Glomerular visceral epithelial cell (primary cell): ENCODE measurements around the gene H2BK1.

Source experiments
- DNase-seq: peaks from one replicate; pipeline ENCODE4 v3.0.0-alpha.2; 2016; ENCODE audit errors: extremely low spot score

H2BK1 gene

GRCh38 chr7:151178236-151178635 is 32.1 kb downstream of the H2BK1 start:
- DNase-seq, result no peak

- DNase-seq, result no peak
Measured at GRCh38 chr7:151177310-151177709, 33.0 kb downstream of the H2BK1 start.

GRCh38 chr7:151176401-151176800 is 33.9 kb downstream of the H2BK1 start:
- no peak for DNase-seq

GRCh38 chr7:151175793-151176311 is 34.4 kb downstream of the H2BK1 start:
- DNase-seq, result no peak

GRCh38 chr7:151175047-151175792 is 35.1 kb downstream of the H2BK1 start:
- DNase-seq, result no peak

GRCh38 chr7:151174246-151175046 is 35.8 kb downstream of the H2BK1 start:
- no peak for DNase-seq

- no peak for DNase-seq
Measured at GRCh38 chr7:151173386-151174245, 36.7 kb downstream of the H2BK1 start.

- peak; percentile 71 for DNase-seq
Measured at GRCh38 chr7:151172273-151173141, 37.8 kb downstream of the H2BK1 start.

- DNase-seq, result no peak
Measured at GRCh38 chr7:151168787-151169162, 41.5 kb downstream of the H2BK1 start.

- no peak for DNase-seq
Measured at GRCh38 chr7:151168003-151168786, 42.1 kb downstream of the H2BK1 start.

GRCh38 chr7:151167197-151167961 is 42.9 kb downstream of the H2BK1 start, which contains the start of gene GBX1:
Gene GBX1 (minus strand): TSS chr7:151167694. CDS start chr7:151167548, 146 bp downstream.
- no peak for DNase-seq

GRCh38 chr7:151166629-151167196 is 43.6 kb downstream of the H2BK1 start:
- no peak for DNase-seq

- DNase-seq, result no peak
Measured at GRCh38 chr7:151161757-151162156, 48.5 kb downstream of the H2BK1 start.
